HG02610 (cell line): Measurements from ENCODE around the gene CSNK1E.
"Not testable (repeated sequence)": the region's sequence is repeated elsewhere in the genome, so short reads cannot be mapped to it uniquely, and the experiment has no call there.

Experiments used
- ATAC-seq: cut with Tn5 transposase; IDR thresholded peaks from one replicate; pipeline ENCODE4 v1.9.1; 2021; ENCODE audit warnings: mild to moderate bottlenecking, moderate library complexity; ENCODE audit not compliant: unreplicated experiment

CSNK1E gene

GRCh38 chr22:38317122-38317994 is at the start of gene CSNK1E:
Gene CSNK1E (minus strand): TSS chr22:38317433. CDS start chr22:38314157, 3,276 bp downstream.
- no peak for ATAC-seq

GRCh38 chr22:38365829-38366228 is 48.6 kb upstream of the CSNK1E start:
- ATAC-seq: not testable (repeated sequence)

GRCh38 chr22:38365174-38365573 is 47.9 kb upstream of the CSNK1E start:
- ATAC-seq: not testable (repeated sequence)

GRCh38 chr22:38360560-38360959 is 43.3 kb upstream of the CSNK1E start:
- ATAC-seq: not testable (repeated sequence)

GRCh38 chr22:38359817-38360216 is 42.6 kb upstream of the CSNK1E start:
- ATAC-seq: not testable (repeated sequence)

- not testable (repeated sequence) for ATAC-seq
Measured at GRCh38 chr22:38357971-38358370, 40.7 kb upstream of the CSNK1E start.

GRCh38 chr22:38355275-38355674 is 38.0 kb upstream of the CSNK1E start:
- ATAC-seq: no peak

GRCh38 chr22:38353701-38354100 is 36.5 kb upstream of the CSNK1E start:
- ATAC-seq: no peak

- no peak for ATAC-seq
Measured at GRCh38 chr22:38353142-38353629, 36.0 kb upstream of the CSNK1E start.

GRCh38 chr22:38352436-38352835 is 35.2 kb upstream of the CSNK1E start:
- ATAC-seq: no peak

- no peak for ATAC-seq
Measured at GRCh38 chr22:38350444-38351359, 33.5 kb upstream of the CSNK1E start.

GRCh38 chr22:38348751-38349496 is 31.7 kb upstream of the CSNK1E start:
- no peak for ATAC-seq

- no peak for ATAC-seq
Measured at GRCh38 chr22:38347944-38348750, 30.9 kb upstream of the CSNK1E start.

- no peak for ATAC-seq
Measured at GRCh38 chr22:38347181-38347943, 30.1 kb upstream of the CSNK1E start.

- no peak for ATAC-seq
Measured at GRCh38 chr22:38346506-38346905, 29.3 kb upstream of the CSNK1E start.

- no peak for ATAC-seq
Measured at GRCh38 chr22:38345782-38346181, 28.5 kb upstream of the CSNK1E start.

- not testable (repeated sequence) for ATAC-seq
Measured at GRCh38 chr22:38339893-38340292, 22.7 kb upstream of the CSNK1E start.

GRCh38 chr22:38338772-38339379 is 21.6 kb upstream of the CSNK1E start:
- ATAC-seq: no peak

GRCh38 chr22:38336699-38337098 is 19.5 kb upstream of the CSNK1E start:
- ATAC-seq: no peak
